GM12891 (cell line): ENCODE measurements around the gene OR2S2.

ENCODE experiments used
- POLR2A ChIP-seq: IDR thresholded peaks from 2 replicates; pipeline ENCODE4 v1.6.1; 2011; ENCODE audit warnings: low read depth, low read length, control low read depth
- POLR2AphosphoS5 ChIP-seq: IDR thresholded peaks from 2 replicates; pipeline ENCODE4 v1.6.1; 2011; ENCODE audit warnings: low read depth, low read length, control low read depth
- POU2F2 ChIP-seq: IDR thresholded peaks from 2 replicates; pipeline ENCODE4 v1.6.1; 2011; ENCODE audit warnings: low read depth, mild to moderate bottlenecking, control low read depth, low read length, moderate library complexity
- SPI1 ChIP-seq: IDR thresholded peaks from 2 replicates; pipeline ENCODE4 v1.6.1; 2011; ENCODE audit warnings: low read depth, low read length, control low read depth
- TAF1 ChIP-seq: IDR thresholded peaks from 2 replicates; pipeline ENCODE4 v1.6.1; 2011; ENCODE audit warnings: low read depth, low read length, control low read depth

DNA sequence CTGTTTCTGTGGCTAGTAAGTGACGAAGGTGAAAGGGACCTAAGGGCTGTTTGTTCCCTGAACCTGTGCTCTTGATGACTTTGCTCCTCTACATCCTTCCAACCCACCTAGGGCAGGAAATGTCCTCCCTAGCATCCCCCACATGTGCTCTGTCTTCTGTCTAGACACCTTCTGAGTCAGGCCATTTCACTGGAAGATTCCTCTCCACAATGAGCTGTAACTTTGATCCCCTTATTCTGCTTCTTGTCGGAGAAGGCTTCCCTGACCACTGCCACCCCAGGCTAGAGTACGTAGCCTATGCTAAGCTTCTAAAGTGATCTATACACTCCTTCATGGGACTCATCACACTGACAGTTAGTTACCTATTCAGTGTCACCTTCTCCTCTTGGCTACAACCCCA is 27.0 kb downstream of the OR2S2 start:
- no peak for TF ChIP-seq POLR2A
- no peak for TF ChIP-seq POLR2AphosphoS5
- no peak for TF ChIP-seq TAF1
- no peak for TF ChIP-seq SPI1
- TF ChIP-seq POU2F2, result no peak
